SK-N-SH (cell line): ENCODE measurements around the gene TMEM131. TPM values are rescaled to one million over a fixed set of nuclear protein-coding genes. Genes with fewer than 3 reads are reported as not detected.

Source experiments
- CTCF ChIA-PET: fragments of 300-600, 350-600 bp; formaldehyde crosslinking; extraction: SDS; loops from one replicate; lab custom pipeline; 2021; lab: Yijun Ruan, JAX
- POLR2A ChIA-PET: fragments of 350-600 bp; sonication (Branson Sonifier 250); formaldehyde crosslinking; extraction: SDS; loops from one replicate; lab custom pipeline; 2020; ENCODE audit warnings: antibody characterized with exemption, inconsistent platforms; lab: Yijun Ruan, JAX
- DNase-seq: peaks from one replicate; pipeline ENCODE4 v3.0.0; 2012
- H2AFZ ChIP-seq: fragments of 200-600 bp; sonication (generic); 2 replicates; pipeline ENCODE4 v1.8.1; 2016; ENCODE audit warnings: antibody characterized with exemption, mild to moderate bottlenecking, low read depth
- H3F3A ChIP-seq: fragments of 200-600 bp; sonication (generic); replicated peaks from 2 replicates; pipeline ENCODE3; 2016; ENCODE audit warnings: antibody characterized with exemption, mild to moderate bottlenecking; ENCODE audit not compliant: insufficient read depth
- H3K27ac ChIP-seq, 2 experiments: fragments of 200-500 bp in 1 of 2; fragments of 200-600 bp in 1 of 2; sonication (Bioruptor generic) in 1 of 2; sonication (generic), shearing (Covaris generic) in 1 of 2; 2 replicates each; pipeline versions ENCODE4 v1.5.1 to v1.6.1; 2014 to 2016; ENCODE audit warnings: low read depth in 2 of 2, inconsistent platforms in 1 of 2, low read length in 1 of 2, mild to moderate bottlenecking in 1 of 2, mixed read lengths in 1 of 2
- H3K27me3 ChIP-seq: fragments of 200-600 bp; sonication (generic), shearing (Covaris generic); 2 replicates; pipeline ENCODE4 v1.6.1; 2016; ENCODE audit warnings: mixed run types; ENCODE audit not compliant: insufficient read depth
- H3K36me3 ChIP-seq, 2 experiments: fragments of 200-500 bp in 1 of 2; fragments of 200-600 bp in 1 of 2; sonication (Bioruptor generic) in 1 of 2; sonication (generic) in 1 of 2; replicated peaks in 1 of 2; 2 replicates each; pipeline versions ENCODE3 to v1.5.1; 2014 to 2016; ENCODE audit warnings: low read length in 1 of 2, mild to moderate bottlenecking in 1 of 2; ENCODE audit not compliant: insufficient read depth in 2 of 2, control insufficient read depth in 1 of 2
- H3K4me1 ChIP-seq, 2 experiments: fragments of 200-500 bp in 1 of 2; fragments of 200-600 bp in 1 of 2; sonication (Bioruptor generic) in 1 of 2; sonication (generic), shearing (Covaris generic) in 1 of 2; 2 replicates each; pipeline versions ENCODE4 v1.5.1 to v1.6.1; 2014 to 2016; ENCODE audit warnings: low read depth in 1 of 2, low read length in 1 of 2, mixed run types in 1 of 2; ENCODE audit not compliant: insufficient read depth in 2 of 2, control insufficient read depth in 1 of 2
- H3K4me2 ChIP-seq: fragments of 200-600 bp; sonication (generic), shearing (Covaris generic); 2 replicates; pipeline ENCODE4 v1.6.1; 2017; ENCODE audit warnings: mixed run types
- H3K4me3 ChIP-seq, 2 experiments: fragments of 200-500 bp in 1 of 2; fragments of 200-600 bp in 1 of 2; sonication (Bioruptor generic) in 1 of 2; sonication (generic), shearing (Covaris generic) in 1 of 2; 2 replicates each; pipeline versions ENCODE4 v1.5.1 to v1.8.1; 2014 to 2016; ENCODE audit warnings: low read depth in 2 of 2, inconsistent platforms in 1 of 2, low read length in 1 of 2, mild to moderate bottlenecking in 1 of 2, mixed read lengths in 1 of 2, moderate library complexity in 1 of 2
- H3K79me2 ChIP-seq: fragments of 200-600 bp; sonication (generic); 2 replicates; pipeline ENCODE4 v1.8.1; 2017; ENCODE audit warnings: mild to moderate bottlenecking; ENCODE audit not compliant: insufficient read depth
- H3K9ac ChIP-seq: fragments of 200-600 bp; sonication (generic); 2 replicates; pipeline ENCODE4 v1.6.1; 2017; ENCODE audit warnings: mixed run types
- H3K9me2 ChIP-seq: fragments of 200-600 bp; sonication (generic); 2 replicates; pipeline ENCODE4 v1.6.1; 2017; ENCODE audit warnings: mixed run types
- H3K9me3 ChIP-seq: fragments of 200-600 bp; sonication (generic); 2 replicates; pipeline ENCODE4 v1.6.1; 2017; ENCODE audit warnings: mixed run types, mild to moderate bottlenecking, moderate library complexity
- H4K20me1 ChIP-seq: fragments of 200-600 bp; sonication (generic); 2 replicates; pipeline ENCODE4 v1.6.1; 2017; ENCODE audit warnings: mild to moderate bottlenecking, mixed run types; ENCODE audit not compliant: insufficient read depth
- CHD2 ChIP-seq: fragments of 150-350 bp; IDR thresholded peaks from 2 replicates; pipeline ENCODE4 v1.6.1; 2018; ENCODE audit warnings: low read length; ENCODE audit not compliant: partially characterized antibody
- CTCF ChIP-seq: fragments of 200-600 bp; sonication (generic); IDR thresholded peaks from 2 replicates; pipeline ENCODE4 v1.6.1; 2017; ENCODE audit warnings: antibody characterized with exemption, mild to moderate bottlenecking, moderate library complexity
- ELF1 ChIP-seq: IDR thresholded peaks from 2 replicates; pipeline ENCODE4 v1.4.0; 2012
- FOXM1 ChIP-seq: IDR thresholded peaks from 2 replicates; pipeline ENCODE4 v1.4.0; 2012; ENCODE audit warnings: low read depth, mild to moderate bottlenecking
- JUND ChIP-seq: IDR thresholded peaks from 2 replicates; pipeline ENCODE4 v1.4.0; 2012
- NFIC ChIP-seq: IDR thresholded peaks from 2 replicates; pipeline ENCODE4 v1.4.0; 2012; ENCODE audit warnings: borderline replicate concordance
- NRF1 ChIP-seq: IDR thresholded peaks from 2 replicates; pipeline ENCODE4 v1.6.1; 2012; ENCODE audit warnings: low read depth, mild to moderate bottlenecking, low read length
- RCOR1 ChIP-seq: fragments of 150-350 bp; IDR thresholded peaks from 2 replicates; pipeline ENCODE4 v1.6.1; 2017; ENCODE audit warnings: antibody characterized with exemption, low read length
- RFX5 ChIP-seq: IDR thresholded peaks from 2 replicates; pipeline ENCODE4 v1.6.1; 2012; ENCODE audit warnings: mild to moderate bottlenecking, improper control_type of control experiment, low read length
- RXRA ChIP-seq: IDR thresholded peaks from 2 replicates; pipeline ENCODE4 v1.4.0; 2012; ENCODE audit warnings: low read depth, mild to moderate bottlenecking, borderline replicate concordance
- SIN3A ChIP-seq: IDR thresholded peaks from 2 replicates; pipeline ENCODE4 v1.6.1; 2012; ENCODE audit warnings: low read depth, mild to moderate bottlenecking, low read length, moderate library complexity, borderline replicate concordance
- SMC3 ChIP-seq: IDR thresholded peaks from 2 replicates; pipeline ENCODE4 v1.6.1; 2012; ENCODE audit warnings: low read depth, low read length, improper control_type of control experiment
- TCF12 ChIP-seq: IDR thresholded peaks from 2 replicates; pipeline ENCODE4 v1.4.0; 2012
- TEAD4 ChIP-seq: IDR thresholded peaks from 2 replicates; pipeline ENCODE4 v1.4.0; 2012; ENCODE audit warnings: mild to moderate bottlenecking, borderline replicate concordance; ENCODE audit not compliant: insufficient read depth
- USF1 ChIP-seq: IDR thresholded peaks from 2 replicates; pipeline ENCODE4 v1.4.0; 2012; ENCODE audit warnings: low read depth, borderline replicate concordance
- USF2 ChIP-seq: fragments of 150-350 bp; IDR thresholded peaks from 2 replicates; pipeline ENCODE4 v1.6.1; 2017; ENCODE audit warnings: antibody characterized with exemption, low read length, low read depth, borderline replicate concordance
- YY1 ChIP-seq: IDR thresholded peaks from 2 replicates; pipeline ENCODE4 v1.4.0; 2012; ENCODE audit warnings: low read depth, mild to moderate bottlenecking
- ZBTB33 ChIP-seq: IDR thresholded peaks from 2 replicates; pipeline ENCODE4 v1.4.0; 2012; ENCODE audit warnings: low read depth, borderline replicate concordance
- WGBS: methylation state at CpG from one replicate; pipeline ENCODE4 v1.1.6; 2017; ENCODE audit warnings: low lambda C conversion rate; 5-methylcytosine and 5-hydroxymethylcytosine counted together
- polyA plus RNA-seq, 3 experiments: library from polyadenylated mRNA; depleted of rRNA; stranded (reverse); fragments of >200 nt; gene quantifications; 2 replicates each; pipeline ENCODE4 v1.2.3, GENCODE V29; 2012

TMEM131 gene
- polyA plus RNA-seq, 1 of the 3 experiments (the other 2 are of a cell fraction), result 9.1 TPM

GRCh38 chr2:97733341-97734035 lies 262.3 kb downstream of the TMEM131 start (continued):
- TF ChIP-seq CTCF (no peak), USF2 (no peak), SIN3A (no peak), RXRA (no peak)
- TF ChIP-seq, all 33 proteins: peak for 0

- CTCF ChIA-PET, result no interaction called here
- TF ChIP-seq RXRA (no peak), SMC3 (no peak), CHD2 (no peak), ELF1 (no peak), NRF1 (no peak), TEAD4 (no peak), RCOR1 (no peak), ZBTB33 (no peak), NFIC (no peak), FOXM1 (no peak), RFX5 (no peak), JUND (no peak), TCF12 (no peak), USF1 (no peak), CTCF (no peak), YY1 (no peak)
Measured at GRCh38 chr2:97732436-97733340, 263.1 kb downstream of the TMEM131 start.

More at GRCh38 chr2:97732436-97733340, 263.1 kb downstream of the TMEM131 start:
- H3K9me2 ChIP-seq, result no peaks in the 10 kb centered on the region
- no peak overlapping the region for H3K9ac ChIP-seq
- H3F3A ChIP-seq, result no peaks in the 10 kb centered on the region
- POLR2A ChIA-PET, result no interaction called here
- H3K27ac ChIP-seq, result no peak overlapping the region
- H3K79me2 ChIP-seq, result no peaks in the 10 kb centered on the region
- H3K9me3 ChIP-seq, result no peaks in the 10 kb centered on the region
- DNase-seq, result no peak
- no peak overlapping the region for H3K4me3 ChIP-seq
- no peaks in the 10 kb centered on the region for H3K27me3 ChIP-seq
- no peak overlapping the region for H2AFZ ChIP-seq
- no peak overlapping the region for H3K4me2 ChIP-seq
- no peaks in the 10 kb centered on the region for H4K20me1 ChIP-seq
- no peaks in the 10 kb centered on the region for H3K36me3 ChIP-seq
- WGBS, result 66% methylated on average over 12 of the region's 28 CpGs
- H3K4me1 ChIP-seq, result no peaks in the 10 kb centered on the region
